ENCODE data around the gene PTGDR2.

The PTGDR2 gene

DNA sequence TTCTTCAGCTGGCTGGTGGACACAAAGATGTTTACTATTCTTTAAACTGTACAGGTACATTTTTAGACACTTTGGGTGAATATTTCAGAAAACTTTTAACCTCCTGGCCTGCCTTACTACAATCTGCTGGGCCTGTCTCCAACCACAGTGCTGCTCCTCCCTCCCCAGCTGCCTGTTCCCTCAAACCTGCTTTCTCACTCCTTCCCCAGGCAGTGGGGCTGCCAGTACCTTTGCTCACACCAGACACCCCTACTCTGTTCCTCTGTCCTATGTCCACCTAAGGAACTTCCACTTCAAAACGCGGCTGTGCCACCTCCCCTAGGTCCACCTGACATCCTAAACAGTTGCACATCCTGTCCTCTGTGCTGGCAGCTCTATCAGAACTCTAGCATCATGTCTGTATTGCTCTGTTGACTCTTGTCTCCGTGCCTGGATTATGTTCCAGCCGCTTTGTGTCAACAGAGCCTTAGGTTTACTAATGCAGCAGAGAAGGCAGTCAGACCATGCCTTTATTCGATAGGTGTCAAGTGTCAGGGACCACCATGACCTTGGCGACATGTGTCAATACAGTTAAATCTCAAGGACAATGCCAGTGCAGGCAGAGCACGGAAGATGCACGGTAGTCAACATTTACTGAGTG lies 25.0 kb upstream of the PTGDR2 start:
- no peak for DNase-seq (ENCODE audit: low spot score in 2 of 2)
- in situ Hi-C loops (cut with MboI; ENCODE audit: low sequenced_read_pairs), result no loop called here
- no peaks in the 10 kb centered on the region for H3K27me3 ChIP-seq (ENCODE audit: low read depth)

DNA sequence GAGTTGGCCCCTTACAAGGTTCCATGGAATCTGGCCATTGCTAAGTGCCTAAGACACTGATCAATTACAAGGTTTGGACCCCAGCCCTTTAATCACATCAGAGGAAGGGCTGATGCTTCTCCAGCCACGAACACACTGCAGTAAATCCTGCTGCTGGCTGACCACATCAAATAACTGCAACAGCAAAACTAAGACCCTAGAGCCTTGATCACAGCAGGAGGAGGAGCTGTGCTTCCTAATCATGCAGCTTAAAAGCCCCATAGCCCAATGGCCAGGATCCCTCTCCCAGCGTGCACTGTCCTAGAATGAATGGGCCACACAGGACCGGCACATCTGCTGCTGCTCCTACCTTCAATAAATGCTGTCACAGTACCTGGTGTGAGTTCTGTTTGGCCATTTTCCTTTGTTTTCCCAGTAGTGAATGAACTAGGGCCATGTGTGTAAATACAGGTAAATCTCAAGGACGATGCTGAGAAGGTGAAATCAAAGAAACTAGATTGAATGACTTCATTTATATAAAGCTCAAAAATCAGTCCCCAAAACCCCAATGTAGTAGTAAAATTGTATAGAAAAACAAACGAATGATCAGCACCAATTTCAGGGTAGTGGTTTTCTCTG lies 24.3 kb upstream of the PTGDR2 start:
- H3K36me3 ChIP-seq (replicated peaks), result peaks cover 6% of the 10 kb centered on the region; the same call in 1 of the 2 replicates
- no peaks in the 10 kb centered on the region for H3K4me1 ChIP-seq
- H3K9me3 ChIP-seq, result no peaks in the 10 kb centered on the region
- no peak for DNase-seq (ENCODE audit: low spot score in 2 of 2)
- no peaks in the 10 kb centered on the region for H3K27me3 ChIP-seq (ENCODE audit: low read depth)
- in situ Hi-C loops (cut with MboI; ENCODE audit: low sequenced_read_pairs), result no loop called here
- no peak overlapping the region for H3K4me3 ChIP-seq

More for the DNA sequence above, 25.0 kb upstream of the PTGDR2 start:
- H3K36me3 ChIP-seq (replicated peaks), result peaks cover 6% of the 10 kb centered on the region; the same call in 1 of the 2 replicates
- H3K4me3 ChIP-seq, result no peak overlapping the region
- H3K4me1 ChIP-seq, result no peaks in the 10 kb centered on the region
- no peaks in the 10 kb centered on the region for H3K9me3 ChIP-seq

- in situ Hi-C loops (cut with MboI; ENCODE audit: low sequenced_read_pairs), result no loop called here
- Histone ChIP-seq H3K36me3 (replicated peaks) (peaks cover 6% of the 10 kb centered on the region; the same call in 1 of the 2 replicates), H3K4me3 (no peak overlapping the region), H3K4me1 (no peaks in the 10 kb centered on the region), H3K9me3 (no peaks in the 10 kb centered on the region), H3K27me3 (ENCODE audit: low read depth) (no peaks in the 10 kb centered on the region)
- no peak for DNase-seq (ENCODE audit: low spot score in 2 of 2)
Measured at GRCh38 chr11:60879104-60879503, 23.4 kb upstream of the PTGDR2 start.

- no peaks in the 10 kb centered on the region for H3K27me3 ChIP-seq (ENCODE audit: low read depth)
- no peaks in the 10 kb centered on the region for H3K4me1 ChIP-seq
- H3K9me3 ChIP-seq, result no peaks in the 10 kb centered on the region
- H3K36me3 ChIP-seq (replicated peaks), result peaks cover 4% of the 10 kb centered on the region; the same call in 1 of the 2 replicates
- in situ Hi-C loops (cut with MboI; ENCODE audit: low sequenced_read_pairs), result no loop called here
- DNase-seq (ENCODE audit: low spot score in 2 of 2), result no peak
- H3K4me3 ChIP-seq, result no peak overlapping the region
Measured at GRCh38 chr11:60878245-60879101, 22.7 kb upstream of the PTGDR2 start.

DNA sequence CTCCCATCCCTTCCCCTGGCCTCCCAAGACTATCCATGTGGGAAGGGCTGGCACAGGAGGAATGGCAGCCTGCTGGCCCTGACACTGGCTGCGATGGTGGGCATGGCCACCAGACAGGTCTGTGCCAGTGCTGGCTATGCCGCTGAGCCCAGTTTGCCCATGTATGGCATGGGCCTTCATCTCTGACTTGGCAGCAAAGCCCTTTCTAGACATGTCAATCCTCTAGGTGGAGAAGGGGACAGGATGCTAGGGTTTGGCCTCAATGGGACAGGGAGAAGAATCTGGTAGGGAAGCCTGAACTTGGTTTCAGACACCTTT lies 20.4 kb upstream of the PTGDR2 start:
- no peaks in the 10 kb centered on the region for H3K27me3 ChIP-seq (ENCODE audit: low read depth)
- no peaks in the 10 kb centered on the region; the same call in 1 of the 2 replicates for H3K36me3 ChIP-seq (replicated peaks)
- DNase-seq (ENCODE audit: low spot score in 2 of 2), result no peak
- H3K4me1 ChIP-seq, result no peaks in the 10 kb centered on the region
- no peaks in the 10 kb centered on the region for H3K9me3 ChIP-seq
- H3K4me3 ChIP-seq, result no peak overlapping the region
- in situ Hi-C loops (cut with MboI; ENCODE audit: low sequenced_read_pairs), result no loop called here

DNA sequence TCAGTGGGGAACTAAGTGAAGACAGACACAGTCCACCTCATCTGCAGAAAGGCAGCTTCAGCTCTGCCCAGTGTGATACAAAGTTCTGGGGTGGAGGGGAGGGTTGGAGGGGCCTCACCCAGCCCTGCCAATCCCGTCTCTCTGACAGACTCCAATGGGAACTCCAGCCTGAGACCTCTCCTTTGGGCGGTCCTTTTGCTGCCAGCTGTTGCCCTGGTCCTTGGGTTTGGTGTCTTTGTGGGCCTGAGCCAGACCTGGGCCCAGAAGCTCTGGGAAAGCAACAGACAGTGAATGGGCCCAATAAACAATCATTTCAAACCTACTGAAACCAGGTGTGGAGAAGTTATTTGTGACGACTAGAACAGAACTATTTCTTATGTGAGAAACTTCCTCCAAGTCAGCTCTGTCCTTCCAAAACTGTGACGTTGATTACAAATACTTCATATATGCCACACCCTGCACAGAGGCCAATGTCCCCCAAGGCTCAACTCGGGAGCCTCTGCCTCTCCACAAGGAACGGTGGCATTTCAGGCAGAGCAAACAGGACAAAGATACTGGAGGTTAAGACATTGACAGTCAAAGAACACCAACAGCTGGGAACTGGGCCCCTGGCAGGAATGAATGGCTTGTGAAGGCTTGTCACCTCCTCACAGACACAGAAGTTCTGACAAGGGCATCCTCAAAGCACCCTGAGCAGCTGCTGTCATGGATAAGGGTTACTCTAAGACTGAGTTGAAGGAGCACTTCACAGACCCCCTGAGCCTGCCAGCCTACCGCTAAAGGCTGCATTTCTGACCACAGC lies 19.8 kb upstream of the PTGDR2 start:
- no peak for DNase-seq (ENCODE audit: low spot score in 2 of 2)
- Histone ChIP-seq H3K4me3 (no peak overlapping the region), H3K9me3 (no peaks in the 10 kb centered on the region), H3K27me3 (ENCODE audit: low read depth) (no peaks in the 10 kb centered on the region), H3K4me1 (no peaks in the 10 kb centered on the region), H3K36me3 (replicated peaks) (no peaks in the 10 kb centered on the region; the same call in 1 of the 2 replicates)
- in situ Hi-C loops (cut with MboI; ENCODE audit: low sequenced_read_pairs), result no loop called here

- no peaks in the 10 kb centered on the region for H3K36me3 ChIP-seq (replicated peaks)
- H3K4me3 ChIP-seq, result no peak overlapping the region
- no peaks in the 10 kb centered on the region for H3K9me3 ChIP-seq
- in situ Hi-C loops (cut with MboI; ENCODE audit: low sequenced_read_pairs), result no loop called here
- H3K27me3 ChIP-seq (ENCODE audit: low read depth), result no peaks in the 10 kb centered on the region
- no peaks in the 10 kb centered on the region for H3K4me1 ChIP-seq
- DNase-seq (ENCODE audit: low spot score in 2 of 2), result no peak
Measured at GRCh38 chr11:60874421-60875365, 18.9 kb upstream of the PTGDR2 start.

- no peaks in the 10 kb centered on the region for H3K9me3 ChIP-seq
- no peaks in the 10 kb centered on the region for H3K27me3 ChIP-seq (ENCODE audit: low read depth)
- in situ Hi-C loops (cut with MboI; ENCODE audit: low sequenced_read_pairs), result no loop called here
- no peaks in the 10 kb centered on the region for H3K36me3 ChIP-seq (replicated peaks)
- no peak for DNase-seq (ENCODE audit: low spot score in 2 of 2)
- H3K4me3 ChIP-seq, result no peak overlapping the region
- no peaks in the 10 kb centered on the region for H3K4me1 ChIP-seq
Measured at GRCh38 chr11:60873533-60873932, 17.8 kb upstream of the PTGDR2 start.

GRCh38 chr11:60872961-60873524 lies 17.3 kb upstream of the PTGDR2 start:
- no peak overlapping the region for H3K4me3 ChIP-seq
- in situ Hi-C loops (cut with MboI; ENCODE audit: low sequenced_read_pairs), result no loop called here
- no peaks in the 10 kb centered on the region for H3K36me3 ChIP-seq (replicated peaks)
- H3K9me3 ChIP-seq, result no peaks in the 10 kb centered on the region
- no peaks in the 10 kb centered on the region for H3K27me3 ChIP-seq (ENCODE audit: low read depth)
- H3K4me1 ChIP-seq, result no peaks in the 10 kb centered on the region
- no peak for DNase-seq (ENCODE audit: low spot score in 2 of 2)

GRCh38 chr11:60872124-60872960 lies 16.6 kb upstream of the PTGDR2 start:
- no peaks in the 10 kb centered on the region for H3K4me1 ChIP-seq
- in situ Hi-C loops (cut with MboI; ENCODE audit: low sequenced_read_pairs), result no loop called here
- no peak for DNase-seq (ENCODE audit: low spot score in 2 of 2)

DNA sequence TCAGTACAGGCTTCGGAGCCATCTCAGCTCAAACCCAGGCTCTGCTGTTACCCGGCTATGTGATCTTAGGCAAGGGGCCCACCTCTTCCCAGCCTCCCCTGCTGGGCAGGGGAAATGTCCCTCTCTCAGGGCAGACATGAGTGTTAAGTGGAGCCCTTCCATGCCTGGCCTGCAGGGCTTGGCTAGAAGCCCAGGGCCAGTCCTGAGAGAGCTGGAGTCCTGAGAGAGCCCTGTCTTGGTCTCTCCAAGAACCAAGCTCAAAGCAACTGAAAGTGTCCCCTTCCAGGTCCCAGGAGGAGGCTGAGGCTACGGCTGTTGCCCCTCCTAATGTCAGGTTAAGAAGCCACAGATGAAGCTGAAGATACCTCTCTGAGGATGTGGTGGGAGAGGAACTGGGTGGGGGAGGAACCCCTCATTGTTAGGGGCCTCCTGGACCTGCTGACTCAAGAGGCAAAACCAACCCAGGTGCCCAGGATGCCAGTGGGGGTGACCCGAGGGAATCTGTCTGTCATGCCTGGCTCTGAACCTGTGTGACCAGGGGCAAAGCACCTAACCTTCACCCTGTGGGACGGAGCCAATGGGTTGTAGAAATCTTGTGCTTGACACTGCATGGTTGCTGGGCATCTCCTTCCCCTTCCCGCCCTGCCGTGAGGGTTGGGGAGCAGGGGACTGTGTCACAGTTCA lies 15.8 kb upstream of the PTGDR2 start:
- H3K27me3 ChIP-seq (ENCODE audit: low read depth), result no peaks in the 10 kb centered on the region
- no peak for DNase-seq (ENCODE audit: low spot score in 2 of 2)
- no peak overlapping the region for H3K4me3 ChIP-seq
- in situ Hi-C loops (cut with MboI; ENCODE audit: low sequenced_read_pairs), result no loop called here
- no peaks in the 10 kb centered on the region for H3K4me1 ChIP-seq
- H3K9me3 ChIP-seq, result no peaks in the 10 kb centered on the region
- no peaks in the 10 kb centered on the region for H3K36me3 ChIP-seq (replicated peaks)

More at GRCh38 chr11:60872124-60872960, 16.6 kb upstream of the PTGDR2 start:
- H3K4me3 ChIP-seq, result no peak overlapping the region
- H3K27me3 ChIP-seq (ENCODE audit: low read depth), result no peaks in the 10 kb centered on the region
- H3K36me3 ChIP-seq (replicated peaks), result no peaks in the 10 kb centered on the region
- no peaks in the 10 kb centered on the region for H3K9me3 ChIP-seq

Measured in HAP-1 (cell line).